D721Med (cell line): ENCODE data around the gene SEMA4C.
"Not testable (repeated sequence)": the region's sequence is repeated elsewhere in the genome, so short reads cannot be mapped to it uniquely, and the experiment has no call there.

ENCODE experiments used
- DNase-seq: peaks from one replicate; pipeline ENCODE4 v3.0.0; 2011; ENCODE audit warnings: low spot score; ENCODE audit not compliant: insufficient read length
- FAIRE-seq: peaks from 2 replicates; lab custom pipeline; 2011; peaks lifted over from hg19 to GRCh38; lab: Jason Lieb, UNC
- TF ChIP-seq, protein P1 (sequence below): IDR thresholded peaks from 2 replicates; pipeline ENCODE4 v1.5.1; 2012; ENCODE audit warnings: mild to moderate bottlenecking, control low read depth; ENCODE audit not compliant: insufficient read depth; ENCODE audit errors: missing control alignments

SEMA4C gene

GRCh38 chr2:96890252-96890651 is 20.4 kb upstream of the SEMA4C start:
- TF ChIP-seq, protein P1, sequence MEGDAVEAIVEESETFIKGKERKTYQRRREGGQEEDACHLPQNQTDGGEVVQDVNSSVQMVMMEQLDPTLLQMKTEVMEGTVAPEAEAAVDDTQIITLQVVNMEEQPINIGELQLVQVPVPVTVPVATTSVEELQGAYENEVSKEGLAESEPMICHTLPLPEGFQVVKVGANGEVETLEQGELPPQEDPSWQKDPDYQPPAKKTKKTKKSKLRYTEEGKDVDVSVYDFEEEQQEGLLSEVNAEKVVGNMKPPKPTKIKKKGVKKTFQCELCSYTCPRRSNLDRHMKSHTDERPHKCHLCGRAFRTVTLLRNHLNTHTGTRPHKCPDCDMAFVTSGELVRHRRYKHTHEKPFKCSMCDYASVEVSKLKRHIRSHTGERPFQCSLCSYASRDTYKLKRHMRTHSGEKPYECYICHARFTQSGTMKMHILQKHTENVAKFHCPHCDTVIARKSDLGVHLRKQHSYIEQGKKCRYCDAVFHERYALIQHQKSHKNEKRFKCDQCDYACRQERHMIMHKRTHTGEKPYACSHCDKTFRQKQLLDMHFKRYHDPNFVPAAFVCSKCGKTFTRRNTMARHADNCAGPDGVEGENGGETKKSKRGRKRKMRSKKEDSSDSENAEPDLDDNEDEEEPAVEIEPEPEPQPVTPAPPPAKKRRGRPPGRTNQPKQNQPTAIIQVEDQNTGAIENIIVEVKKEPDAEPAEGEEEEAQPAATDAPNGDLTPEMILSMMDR: no peak
- DNase-seq: no peak
- no peak for FAIRE-seq

- DNase-seq, FAIRE-seq: not testable (repeated sequence)
Observed at GRCh38 chr2:96889502-96889901, 19.6 kb upstream of the SEMA4C start.

GRCh38 chr2:96888072-96889011 is 18.5 kb upstream of the SEMA4C start:
- no peak for FAIRE-seq
- no peak for DNase-seq
- TF ChIP-seq, protein P1: no peak

DNA sequence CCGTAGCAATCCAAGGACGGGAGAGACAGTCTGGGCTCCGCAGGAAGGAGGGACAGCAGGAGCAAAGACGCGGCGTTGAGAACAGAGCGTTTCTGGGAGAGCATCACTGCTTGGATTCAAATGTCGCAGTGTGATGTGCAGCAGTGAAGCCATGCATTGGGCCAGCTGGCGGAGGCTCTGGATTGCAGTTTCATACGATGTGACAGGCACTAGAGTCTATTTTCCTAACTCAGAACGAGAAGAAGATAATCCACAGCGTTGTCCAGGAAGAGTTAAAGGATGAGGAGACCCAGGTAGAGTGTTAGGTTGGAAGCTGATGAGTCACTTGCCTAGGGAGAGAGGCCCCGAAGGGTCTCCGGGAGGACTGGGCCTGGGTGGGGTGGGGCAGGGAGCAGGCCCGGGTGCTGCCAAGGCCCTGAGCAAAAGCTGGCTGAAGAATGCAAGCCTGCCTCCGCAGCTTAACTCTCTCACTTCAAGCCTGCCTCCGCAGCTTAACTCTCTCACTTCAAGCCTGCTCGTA is 17.7 kb upstream of the SEMA4C start:
- FAIRE-seq (no peak), DNase-seq (no peak)
- TF ChIP-seq, protein P1: no peak

- FAIRE-seq (no peak), DNase-seq (no peak)
- TF ChIP-seq, protein P1: no peak
Observed at GRCh38 chr2:96885432-96886347, 15.8 kb upstream of the SEMA4C start.

- DNase-seq (no peak), FAIRE-seq (no peak)
- TF ChIP-seq, protein P1: no peak
Observed at GRCh38 chr2:96884299-96885094, 14.6 kb upstream of the SEMA4C start.
